Caco-2 (cell line): ENCODE data around the gene TMPRSS3. TPM values are rescaled to one million over a fixed set of nuclear protein-coding genes. Genes with fewer than 3 reads are reported as not detected.
A peak's percentile ranks its signal among the peaks of the same experiment; 100 is the strongest.

ENCODE experiments used
- BruUV-seq: library from RNA; stranded (reverse); fragments of 400-500 nt; replicated peaks from 2 replicates; lab custom pipeline; 2021; lab: Mats Ljungman, UMichigan
- CTCF ChIA-PET: fragments of 300-600 bp; sonication (Branson Sonifier 250); formaldehyde crosslinking; loops from one replicate; lab custom pipeline; 2022; ENCODE audit warnings: antibody characterized with exemption; lab: Charles Lee
- POLR2A ChIA-PET: fragments of 300-600 bp; sonication (Branson Sonifier 250); formaldehyde crosslinking; loops from one replicate; lab custom pipeline; 2022; ENCODE audit warnings: antibody characterized with exemption; lab: Charles Lee
- DNase-seq, 2 experiments: peaks; one replicate each; pipeline versions ENCODE4 v3.0.0 to v3.0.0-alpha.2; 2020 to 2022
- H3K27me3 ChIP-seq: replicated peaks from 2 replicates; pipeline ENCODE4 v1.6.0; 2011; ENCODE audit warnings: low read length; ENCODE audit not compliant: control insufficient read depth, insufficient read depth
- H3K36me3 ChIP-seq: 2 replicates; pipeline ENCODE4 v1.5.1; 2011; ENCODE audit warnings: low read length; ENCODE audit not compliant: control insufficient read depth, insufficient read depth
- H3K4me1 ChIP-seq: fragments of 250-450 bp; sonication (Bioruptor Pico); 2 replicates; pipeline ENCODE4 v1.5.1; 2020; ENCODE audit warnings: mild to moderate bottlenecking
- H3K4me3 ChIP-seq: 2 replicates; pipeline ENCODE4 v1.5.1; 2011; ENCODE audit warnings: low read depth, mild to moderate bottlenecking, control low read depth, low read length
- H3K9me3 ChIP-seq: fragments of 250-450 bp; sonication (Bioruptor Pico); 2 replicates; pipeline ENCODE4 v1.5.1; 2020; ENCODE audit warnings: mild to moderate bottlenecking, moderate library complexity
- H3K27ac Mint-ChIP-seq: one replicate; pipeline ENCODE4 v1.8.0; 2022; ENCODE audit warnings: mixed read lengths; ENCODE audit not compliant: unreplicated experiment
- H3K27me3 Mint-ChIP-seq: one replicate; pipeline ENCODE4 v1.8.0; 2022; ENCODE audit warnings: mixed read lengths; ENCODE audit not compliant: insufficient read depth, unreplicated experiment
- H3K36me3 Mint-ChIP-seq: one replicate; pipeline ENCODE4 v1.8.0; 2022; ENCODE audit warnings: mild to moderate bottlenecking, mixed read lengths; ENCODE audit not compliant: insufficient read depth, unreplicated experiment
- H3K4me1 Mint-ChIP-seq: one replicate; pipeline ENCODE4 v1.8.0; 2022; ENCODE audit warnings: low read depth, mixed read lengths; ENCODE audit not compliant: unreplicated experiment
- H3K4me3 Mint-ChIP-seq: one replicate; pipeline ENCODE4 v1.8.0; 2022; ENCODE audit warnings: mild to moderate bottlenecking, moderate library complexity, mixed read lengths; ENCODE audit not compliant: unreplicated experiment
- H3K9me3 Mint-ChIP-seq: one replicate; pipeline ENCODE4 v1.8.0; 2022; ENCODE audit warnings: mixed read lengths; ENCODE audit not compliant: unreplicated experiment
- CTCF ChIP-seq, 2 experiments: fragments of 200-600 bp in 1 of 2; IDR thresholded peaks; 1 replicate in 1 of 2; 2 replicates in 1 of 2; pipeline versions ENCODE4 v1.5.1 to v1.8.0; 2011 to 2022; ENCODE audit warnings: antibody characterized with exemption in 1 of 2, control low read depth in 1 of 2, inconsistent platforms in 1 of 2, low read depth in 1 of 2, low read length in 1 of 2, mild to moderate bottlenecking in 1 of 2, moderate library complexity in 1 of 2; ENCODE audit not compliant: insufficient read depth in 1 of 2, severe bottlenecking in 1 of 2, unreplicated experiment in 1 of 2
- intact Hi-C: fragments of 100-400 bp; cut with micrococcal nuclease; formaldehyde crosslinking; loops from one replicate; pipeline ENCODE4 v1.10.0; 2022; ENCODE audit not compliant: unreplicated experiment
- total RNA-seq: library from RNA; stranded (reverse); gene quantifications from 2 replicates; pipeline ENCODE4 v1.2.3, GENCODE V29; 2022

TMPRSS3 gene
- total RNA-seq, 1 experiment from 2014 or later = not detected

GRCh38 chr21:42437786-42438185 is 41.9 kb upstream of the TMPRSS3 start:
- peaks cover 11% of the 10 kb centered on the region for H3K27me3 Mint-ChIP-seq
- DNase-seq = peak in 1 of 2 experiments; percentile 49
- H3K27me3 ChIP-seq = no peaks in the 10 kb centered on the region
- BruUV-seq = no TSS peak
- no peak overlapping the region for H3K4me3 ChIP-seq
- H3K36me3 ChIP-seq = no peaks in the 10 kb centered on the region
- ChIA-PET POLR2A (no interaction called here), CTCF (no interaction called here)
- no peak for TF ChIP-seq CTCF (IDR thresholded peaks at IDR 0.05; ENCODE audit: insufficient read depth in 1 of 2, low read depth in 1 of 2, low read length in 1 of 2, severe bottlenecking in 1 of 2, unreplicated experiment in 1 of 2)
- no peaks in the 10 kb centered on the region for H3K4me1 ChIP-seq
- H3K9me3 ChIP-seq = no peaks in the 10 kb centered on the region
- intact Hi-C loops = no loop called here
- H3K27ac Mint-ChIP-seq = no peak overlapping the region
- H3K9me3 Mint-ChIP-seq = no peaks in the 10 kb centered on the region
- H3K4me3 Mint-ChIP-seq = no peak overlapping the region
- no peaks in the 10 kb centered on the region for H3K4me1 Mint-ChIP-seq
- H3K36me3 Mint-ChIP-seq = no peaks in the 10 kb centered on the region

- Histone ChIP-seq H3K27me3 (no peaks in the 10 kb centered on the region), H3K4me3 (no peak overlapping the region), H3K36me3 (no peaks in the 10 kb centered on the region), H3K4me1 (no peaks in the 10 kb centered on the region), H3K9me3 (no peaks in the 10 kb centered on the region)
- Mint-ChIP-seq H3K36me3 (no peaks in the 10 kb centered on the region), H3K4me1 (no peaks in the 10 kb centered on the region), H3K9me3 (no peaks in the 10 kb centered on the region), H3K27me3 (peaks cover 14% of the 10 kb centered on the region), H3K27ac (no peak overlapping the region), H3K4me3 (no peak overlapping the region)
- no peak for DNase-seq
- no peak for TF ChIP-seq CTCF (IDR thresholded peaks at IDR 0.05; ENCODE audit: insufficient read depth in 1 of 2, low read depth in 1 of 2, low read length in 1 of 2, severe bottlenecking in 1 of 2, unreplicated experiment in 1 of 2)
- intact Hi-C loops = no loop called here
- BruUV-seq = no TSS peak
- POLR2A ChIA-PET = no interaction called here
- CTCF ChIA-PET = no interaction called here
These were observed 41.1 kb upstream of the TMPRSS3 start for GRCh38 chr21:42436914-42437313.

- no peaks in the 10 kb centered on the region for H3K36me3 Mint-ChIP-seq
- CTCF ChIA-PET = no interaction called here
- Histone ChIP-seq H3K4me1 (no peaks in the 10 kb centered on the region), H3K27me3 (no peaks in the 10 kb centered on the region), H3K36me3 (no peaks in the 10 kb centered on the region), H3K9me3 (no peaks in the 10 kb centered on the region), H3K4me3 (no peak overlapping the region)
- H3K27me3 Mint-ChIP-seq = peaks cover 14% of the 10 kb centered on the region
- no TSS peak for BruUV-seq
- no peaks in the 10 kb centered on the region for H3K9me3 Mint-ChIP-seq
- no peak for TF ChIP-seq CTCF (IDR thresholded peaks at IDR 0.05; ENCODE audit: insufficient read depth in 1 of 2, low read depth in 1 of 2, low read length in 1 of 2, severe bottlenecking in 1 of 2, unreplicated experiment in 1 of 2)
- POLR2A ChIA-PET = no interaction called here
- no peak overlapping the region for H3K27ac Mint-ChIP-seq
- H3K4me3 Mint-ChIP-seq = no peak overlapping the region
- DNase-seq = no peak
- intact Hi-C loops = no loop called here
- H3K4me1 Mint-ChIP-seq = no peaks in the 10 kb centered on the region
These were observed 40.0 kb upstream of the TMPRSS3 start for GRCh38 chr21:42435833-42436232.
